GM12891 (cell line): ENCODE data around the gene SLC8A1.

Experiments used
- PAX5 ChIP-seq: IDR thresholded peaks from 2 replicates; pipeline ENCODE4 v1.6.1; 2011; ENCODE audit warnings: low read length, moderate library complexity, mild to moderate bottlenecking; ENCODE audit not compliant: insufficient read depth, severe bottlenecking
- POLR2A ChIP-seq: IDR thresholded peaks from 2 replicates; pipeline ENCODE4 v1.6.1; 2011; ENCODE audit warnings: low read depth, low read length, control low read depth
- POLR2AphosphoS5 ChIP-seq: IDR thresholded peaks from 2 replicates; pipeline ENCODE4 v1.6.1; 2011; ENCODE audit warnings: low read depth, low read length, control low read depth
- POU2F2 ChIP-seq: IDR thresholded peaks from 2 replicates; pipeline ENCODE4 v1.6.1; 2011; ENCODE audit warnings: low read depth, mild to moderate bottlenecking, control low read depth, low read length, moderate library complexity
- SPI1 ChIP-seq: IDR thresholded peaks from 2 replicates; pipeline ENCODE4 v1.6.1; 2011; ENCODE audit warnings: low read depth, low read length, control low read depth
- TAF1 ChIP-seq: IDR thresholded peaks from 2 replicates; pipeline ENCODE4 v1.6.1; 2011; ENCODE audit warnings: low read depth, low read length, control low read depth

DNA sequence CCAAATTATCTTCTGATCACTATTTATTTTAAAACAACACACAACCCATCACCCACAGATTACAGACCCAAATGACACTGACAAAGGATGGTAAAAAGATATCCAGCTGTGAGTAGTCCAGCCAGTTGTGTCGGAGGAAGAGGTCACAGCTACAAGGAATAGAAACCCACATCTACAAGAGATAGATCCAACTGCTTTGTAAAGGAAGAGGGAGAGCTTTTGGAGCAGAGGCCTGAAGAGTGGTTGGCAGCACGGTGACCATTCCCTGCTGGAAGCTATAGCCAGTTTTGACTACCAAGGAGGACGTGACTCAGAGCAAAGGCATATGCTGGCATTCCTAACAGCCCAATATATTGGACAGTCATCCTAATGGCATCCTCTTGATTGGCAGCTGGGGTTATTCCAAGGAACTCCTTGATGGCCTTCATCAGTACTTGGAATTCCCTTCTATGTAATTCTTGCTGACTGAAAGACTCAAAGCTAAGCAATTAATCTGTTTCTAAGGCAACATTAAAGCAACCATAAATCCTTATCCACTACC is 17.1 kb downstream of the SLC8A1 start:
- TF ChIP-seq TAF1 (no peak), POLR2A (no peak), PAX5 (no peak), SPI1 (no peak), POLR2AphosphoS5 (no peak), POU2F2 (no peak)
